HepG2 (cell line): ENCODE measurements around the gene PCSK5. TPM values are rescaled to one million over a fixed set of nuclear protein-coding genes. Genes with fewer than 3 reads are reported as not detected.
"Not testable (repeated sequence)": the region's sequence is repeated elsewhere in the genome, so short reads cannot be mapped to it uniquely, and the experiment has no call there.

ENCODE experiments used
- ATAC-seq: fragments of 200-7000 bp; cut with Tn5 transposase; 3 replicates; pipeline ENCODE4 v1.9.1; 2020; ENCODE audit warnings: mild to moderate bottlenecking, moderate library complexity
- BruUV-seq: library from RNA; stranded (reverse); fragments of 400-500 nt; replicated peaks from 2 replicates; lab custom pipeline; 2021; lab: Mats Ljungman, UMichigan
- CTCF ChIA-PET: fragments of 300-600 bp; formaldehyde crosslinking; extraction: SDS; loops from one replicate; lab custom pipeline; 2021; ENCODE audit warnings: low total read pairs, inconsistent platforms, low intra/inter-chr PET ratio; lab: Yijun Ruan, JAX
- POLR2A ChIA-PET: fragments of 350-600 bp; sonication (Branson Sonifier 250); formaldehyde crosslinking; loops from one replicate; lab custom pipeline; 2020; ENCODE audit warnings: antibody characterized with exemption, inconsistent platforms; lab: Yijun Ruan, JAX
- DNase-seq: peaks from one replicate; pipeline ENCODE4 v3.0.0-alpha.2; 2015; ENCODE audit warnings: low spot score
- FAIRE-seq: peaks from 3 replicates; lab custom pipeline; 2011; peaks lifted over from hg19 to GRCh38; lab: Jason Lieb, UNC
- H2AFZ ChIP-seq: one replicate; pipeline ENCODE4 v1.6.1; 2011; ENCODE audit warnings: low read length, inconsistent platforms
- H3K27ac ChIP-seq: fragments of 300-600 bp; 3 replicates; pipeline ENCODE4 v1.8.0; 2011; ENCODE audit warnings: mixed run types, mild to moderate bottlenecking, mixed read lengths, low read length, inconsistent platforms; ENCODE audit not compliant: insufficient read depth; ENCODE audit errors: extremely low read length
- H3K27me3 ChIP-seq, 2 experiments: fragments of 200-600 bp in 1 of 2; 2 replicates in 1 of 2; 3 replicates in 1 of 2; pipeline versions ENCODE4 v1.6.0 to v1.8.0; 2011; ENCODE audit warnings: low read length in 2 of 2, mild to moderate bottlenecking in 2 of 2, moderate library complexity in 2 of 2, inconsistent platforms in 1 of 2; ENCODE audit not compliant: insufficient read depth in 2 of 2, control insufficient read depth in 1 of 2
- H3K36me3 ChIP-seq, 2 experiments: fragments of 200-600 bp in 1 of 2; replicated peaks in 1 of 2; 2 replicates in 1 of 2; 3 replicates in 1 of 2; pipeline versions ENCODE4 v1.5.1 to v1.8.0; 2011; ENCODE audit warnings: low read length in 2 of 2, inconsistent platforms in 1 of 2; ENCODE audit not compliant: insufficient read depth in 2 of 2, control insufficient read depth in 1 of 2
- H3K4me1 ChIP-seq: 2 replicates; pipeline ENCODE4 v1.5.1; 2012; ENCODE audit warnings: low read length, inconsistent platforms; ENCODE audit not compliant: insufficient read depth
- H3K4me2 ChIP-seq: 2 replicates; pipeline ENCODE4 v1.6.0; 2011; ENCODE audit warnings: low read depth, low read length, inconsistent platforms
- H3K4me3 ChIP-seq, 3 experiments: fragments of 200-600 bp in 1 of 3; sonication (generic), shearing (Covaris generic) in 1 of 3; replicated peaks in 1 of 3; 2 replicates each; pipeline ENCODE4 v1.5.1; 2011 to 2016; ENCODE audit warnings: low read length in 3 of 3, inconsistent platforms in 2 of 3, low read depth in 2 of 3, mild to moderate bottlenecking in 2 of 3, control low read depth in 1 of 3, mixed read lengths in 1 of 3; ENCODE audit not compliant: insufficient read depth in 1 of 3
- H3K79me2 ChIP-seq: one replicate; pipeline ENCODE4 v1.6.1; 2011; ENCODE audit warnings: low read length, inconsistent platforms; ENCODE audit not compliant: insufficient read depth
- H3K9ac ChIP-seq: 2 replicates; pipeline ENCODE4 v1.6.0; 2011; ENCODE audit warnings: mild to moderate bottlenecking, low read depth, low read length, inconsistent platforms; ENCODE audit not compliant: insufficient read depth
- H3K9me3 ChIP-seq: 2 replicates; pipeline ENCODE4 v1.5.1; 2012; ENCODE audit warnings: mild to moderate bottlenecking, low read length
- H4K20me1 ChIP-seq: 2 replicates; pipeline ENCODE4 v1.6.0; 2011; ENCODE audit warnings: inconsistent platforms, mild to moderate bottlenecking, low read length, moderate library complexity; ENCODE audit not compliant: insufficient read depth
- HOXA7 ChIP-seq: sonication (generic); formaldehyde crosslinking; IDR thresholded peaks from 2 replicates; pipeline ENCODE4 v1.8.1; 2022; ENCODE audit warnings: mild to moderate bottlenecking, missing genetic modification reagents, moderate library complexity
- PLRG1 ChIP-seq: fragments of 450-650 bp; conservative IDR thresholded peaks from 2 replicates; pipeline ENCODE4 v1.6.1; 2016
- ZBTB3 ChIP-seq: sonication (generic); formaldehyde crosslinking; IDR thresholded peaks from 2 replicates; pipeline ENCODE4 v1.4.0; 2020; ENCODE audit warnings: low read depth, mild to moderate bottlenecking, moderate library complexity, missing genetic modification reagents, borderline replicate concordance
- WGBS: methylation state at CpG from one replicate; pipeline ENCODE4 v1.1.6; 2017; ENCODE audit warnings: low lambda C conversion rate; 5-methylcytosine and 5-hydroxymethylcytosine counted together
- in situ Hi-C: cut with HindIII; loops from 2 replicates; pipeline ENCODE4 v1.10.0; 2017; ENCODE audit warnings: low pct_unique_long_range_greater_than_20kb; ENCODE audit not compliant: extremely low pct_ligation_motif_present
- intact Hi-C: fragments of 100-400 bp; cut with micrococcal nuclease; formaldehyde crosslinking; loops from one replicate; pipeline ENCODE4 v1.10.0; 2022; ENCODE audit not compliant: unreplicated experiment
- polyA plus RNA-seq, 8 experiments: library from polyadenylated mRNA; depleted of rRNA in 3 of 8; stranded (reverse) in 7 of 8; unstranded in 1 of 8; fragments of >200 nt; fragmentation: Illumina TruSeq in 4 of 8; extraction: Trizol in 4 of 8; gene quantifications; 2 replicates each; pipeline versions ENCODE4 v1.2.1 to v1.2.3, GENCODE V29; 2011 to 2016; ENCODE audit warnings: low read depth in 4 of 8, missing spikeins in 1 of 8, mixed read lengths in 1 of 8; ENCODE audit not compliant: insufficient read depth in 1 of 8
- total RNA-seq, 5 experiments: library from RNA; depleted of rRNA; stranded (reverse); fragments of >200 nt; fragmentation: Illumina TruSeq; extraction: Trizol; gene quantifications; 2 replicates each; pipeline ENCODE4 v1.2.3, GENCODE V29; 2016; ENCODE audit warnings: low read depth in 1 of 5
- TF ChIP-seq, protein P1 (sequence below): IDR thresholded peaks from 2 replicates; pipeline ENCODE4 v1.6.1; 2016; ENCODE audit warnings: missing biosample characterization, missing genetic modification reagents, low read depth
- TF ChIP-seq, protein P2 (sequence below): fragments of 450-650 bp; IDR thresholded peaks from 2 replicates; pipeline ENCODE4 v1.6.1; 2017; ENCODE audit warnings: mild to moderate bottlenecking

The PCSK5 gene
- total and polyA plus RNA-seq, 2 of the 13 experiments (the other 11 are each of a cell fraction or from before 2014, with no cell fraction given) = 0.55 to 0.66 TPM

DNA sequence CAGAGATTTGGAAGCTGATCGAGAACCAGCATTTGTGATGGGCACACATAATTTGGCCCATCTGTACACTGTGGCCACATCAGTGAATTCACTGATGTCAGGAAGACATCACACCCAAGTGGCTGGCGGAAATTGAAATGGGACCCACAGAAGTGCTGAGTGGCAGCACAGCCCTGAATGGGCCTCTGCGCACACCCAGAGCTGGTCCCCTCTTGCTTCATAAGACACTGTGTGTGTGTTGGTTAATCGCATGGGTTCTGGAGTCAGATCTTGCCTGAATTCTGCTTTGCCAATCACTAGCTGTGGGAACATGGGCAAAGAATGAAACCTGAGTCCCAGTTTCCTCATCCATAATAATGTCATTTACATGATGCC is 72.2 kb downstream of the PCSK5 start:
- ATAC-seq (no peak), FAIRE-seq (no peak)
- CTCF ChIA-PET = no interaction called here

DNA sequence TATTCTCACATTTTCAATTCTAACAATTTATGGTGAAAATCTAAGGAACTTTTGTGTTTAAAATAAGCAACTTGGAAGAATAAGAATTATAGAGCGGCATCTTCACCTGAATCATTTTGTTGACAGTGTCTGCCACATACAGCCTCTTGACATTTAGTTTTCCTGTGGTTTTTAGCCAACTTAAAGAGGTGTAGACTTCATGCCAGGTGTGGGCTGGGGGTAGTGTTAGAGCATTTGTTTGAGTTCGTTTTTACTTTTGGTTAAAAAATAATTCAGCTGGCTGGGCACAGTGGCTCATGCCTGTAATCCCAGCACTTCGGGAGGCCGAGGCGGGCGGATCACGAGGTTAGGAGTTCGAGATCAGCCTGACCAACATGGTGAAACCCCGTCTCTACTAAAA is 72.8 kb downstream of the PCSK5 start:
- H3K4me1 ChIP-seq, H3K4me3 ChIP-seq, H2AFZ ChIP-seq, intact Hi-C loops, H3K27ac ChIP-seq, DNase-seq, POLR2A ChIA-PET, ATAC-seq, H3K9me3 ChIP-seq, BruUV-seq, in situ Hi-C loops, H3K4me2 ChIP-seq, H3K27me3 ChIP-seq, FAIRE-seq, H3K79me2 ChIP-seq, H4K20me1 ChIP-seq, H3K9ac ChIP-seq, H3K36me3 ChIP-seq, CTCF ChIA-PET: not testable (repeated sequence)
- whole genome bisulfite sequencing = 48% methylated on average over 9 of the region's 9 CpGs

More for the DNA sequence above, 72.2 kb downstream of the PCSK5 start:
- in situ Hi-C loops = no loop called here
- no peaks in the 10 kb centered on the region for H3K36me3 ChIP-seq
- no peak overlapping the region for H3K4me3 ChIP-seq
- no peak overlapping the region for H3K27ac ChIP-seq
- no peak for DNase-seq
- POLR2A ChIA-PET = no interaction called here
- no peak overlapping the region for H3K4me2 ChIP-seq
- no peaks in the 10 kb centered on the region for H3K79me2 ChIP-seq
- H2AFZ ChIP-seq = no peak overlapping the region
- no peaks in the 10 kb centered on the region for H3K9me3 ChIP-seq
- no peaks in the 10 kb centered on the region for H3K4me1 ChIP-seq
- no TSS peak for BruUV-seq
- 81% methylated on average over 2 of the region's 4 CpGs for WGBS
- no peaks in the 10 kb centered on the region for H4K20me1 ChIP-seq
- H3K9ac ChIP-seq = no peak overlapping the region
- intact Hi-C loops = no loop called here
- TF ChIP-seq, protein P1, sequence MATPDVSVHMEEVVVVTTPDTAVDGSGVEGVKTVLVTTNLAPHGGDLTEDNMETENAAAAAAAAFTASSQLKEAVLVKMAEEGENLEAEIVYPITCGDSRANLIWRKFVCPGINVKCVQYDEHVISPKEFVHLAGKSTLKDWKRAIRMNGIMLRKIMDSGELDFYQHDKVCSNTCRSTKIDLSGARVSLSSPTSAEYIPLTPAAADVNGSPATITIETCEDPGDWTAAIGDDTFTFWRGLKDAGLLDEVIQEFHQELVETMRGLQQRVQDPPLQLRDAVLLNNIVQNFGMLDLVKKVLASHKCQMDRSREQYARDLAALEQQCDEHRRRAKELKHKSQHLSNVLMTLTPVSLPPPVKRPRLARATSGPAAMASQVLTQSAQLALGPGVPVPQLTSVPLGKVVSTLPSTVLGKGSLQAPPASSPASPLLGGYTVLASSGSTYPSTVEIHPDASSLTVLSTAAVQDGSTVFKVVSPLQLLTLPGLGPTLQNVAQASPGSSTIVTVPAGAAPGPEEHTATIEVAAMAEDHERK = no peak
- TF ChIP-seq PLRG1 = no peak
- TF ChIP-seq ZBTB3 (CRISPR knock-in tag) = no peak
- no peak for TF ChIP-seq HOXA7 (CRISPR knock-in tag)
- TF ChIP-seq, protein P2, sequence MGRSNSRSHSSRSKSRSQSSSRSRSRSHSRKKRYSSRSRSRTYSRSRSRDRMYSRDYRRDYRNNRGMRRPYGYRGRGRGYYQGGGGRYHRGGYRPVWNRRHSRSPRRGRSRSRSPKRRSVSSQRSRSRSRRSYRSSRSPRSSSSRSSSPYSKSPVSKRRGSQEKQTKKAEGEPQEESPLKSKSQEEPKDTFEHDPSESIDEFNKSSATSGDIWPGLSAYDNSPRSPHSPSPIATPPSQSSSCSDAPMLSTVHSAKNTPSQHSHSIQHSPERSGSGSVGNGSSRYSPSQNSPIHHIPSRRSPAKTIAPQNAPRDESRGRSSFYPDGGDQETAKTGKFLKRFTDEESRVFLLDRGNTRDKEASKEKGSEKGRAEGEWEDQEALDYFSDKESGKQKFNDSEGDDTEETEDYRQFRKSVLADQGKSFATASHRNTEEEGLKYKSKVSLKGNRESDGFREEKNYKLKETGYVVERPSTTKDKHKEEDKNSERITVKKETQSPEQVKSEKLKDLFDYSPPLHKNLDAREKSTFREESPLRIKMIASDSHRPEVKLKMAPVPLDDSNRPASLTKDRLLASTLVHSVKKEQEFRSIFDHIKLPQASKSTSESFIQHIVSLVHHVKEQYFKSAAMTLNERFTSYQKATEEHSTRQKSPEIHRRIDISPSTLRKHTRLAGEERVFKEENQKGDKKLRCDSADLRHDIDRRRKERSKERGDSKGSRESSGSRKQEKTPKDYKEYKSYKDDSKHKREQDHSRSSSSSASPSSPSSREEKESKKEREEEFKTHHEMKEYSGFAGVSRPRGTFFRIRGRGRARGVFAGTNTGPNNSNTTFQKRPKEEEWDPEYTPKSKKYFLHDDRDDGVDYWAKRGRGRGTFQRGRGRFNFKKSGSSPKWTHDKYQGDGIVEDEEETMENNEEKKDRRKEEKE = no peak
- H3K27me3 ChIP-seq = no peaks in the 10 kb centered on the region
